ENCODE data around the gene TSNAX. TPM values are rescaled to one million over a fixed set of nuclear protein-coding genes. Genes with fewer than 3 reads are reported as not detected.

The TSNAX gene
- total RNA-seq, 4 donors from 2014 or later, result 8.2 to 27.0 (median 17.3) TPM

- 84% methylated on average over 2 of the region's 2 CpGs for WGBS, 2 donors (ENCODE audit: low coverage in 1 of 2)
These were observed 47.0 kb downstream of the TSNAX start for GRCh38 chr1:231575472-231575871.

GRCh38 chr1:231576804-231577718, 48.6 kb downstream of the TSNAX start:
- DNase-seq, result no peak
- WGBS, 2 donors (ENCODE audit: low coverage in 1 of 2), result 88 to 89% methylated on average over 11 of the region's 11 CpGs
- no peak overlapping the region for H3K27ac ChIP-seq
- no peaks in the 10 kb centered on the region for H3K36me3 ChIP-seq
- no peaks in the 10 kb centered on the region for H3K4me1 ChIP-seq
- TF ChIP-seq EP300 (IDR thresholded peaks at IDR 0.05; ENCODE audit: low read depth) (no peak), POLR2A (IDR thresholded peaks at IDR 0.05) (no peak), CTCF (IDR thresholded peaks at IDR 0.05) (no peak), POLR2AphosphoS5 (IDR thresholded peaks at IDR 0.05) (no peak)
- in situ Hi-C loops (cut with MboI; ENCODE audit: low pct_ligation_motif_present in 1 of 4, low pct_unique_long_range_greater_than_20kb in 1 of 4, low sequenced_read_pairs in 3 of 4) (no loop called here), intact Hi-C loops (cut with DNase I; ENCODE audit: low total_unique reads) (no loop called here)
- no peak overlapping the region for H3K4me3 ChIP-seq
- H3K9me3 ChIP-seq, result no peaks in the 10 kb centered on the region
- H3K27me3 ChIP-seq, result no peaks in the 10 kb centered on the region

More at GRCh38 chr1:231575472-231575871, 47.0 kb downstream of the TSNAX start:
- Histone ChIP-seq H3K4me1 (no peaks in the 10 kb centered on the region), H3K9me3 (no peaks in the 10 kb centered on the region), H3K27ac (no peak overlapping the region), H3K4me3 (no peak overlapping the region), H3K36me3 (no peaks in the 10 kb centered on the region), H3K27me3 (no peaks in the 10 kb centered on the region)
- TF ChIP-seq EP300 (IDR thresholded peaks at IDR 0.05; ENCODE audit: low read depth), result no peak
- in situ Hi-C loops (cut with MboI; ENCODE audit: low pct_ligation_motif_present in 1 of 4, low pct_unique_long_range_greater_than_20kb in 1 of 4, low sequenced_read_pairs in 3 of 4), result no loop called here
- intact Hi-C loops (cut with DNase I; ENCODE audit: low total_unique reads), result no loop called here
- no peak for DNase-seq

GRCh38 chr1:231580874-231581273, 52.4 kb downstream of the TSNAX start:
- Histone ChIP-seq H3K4me3 (no peak overlapping the region), H3K27me3 (no peaks in the 10 kb centered on the region), H3K4me1 (no peaks in the 10 kb centered on the region), H3K36me3 (no peaks in the 10 kb centered on the region), H3K27ac (no peak overlapping the region), H3K9me3 (no peaks in the 10 kb centered on the region)
- in situ Hi-C loops (cut with MboI; ENCODE audit: low pct_ligation_motif_present in 1 of 4, low pct_unique_long_range_greater_than_20kb in 1 of 4, low sequenced_read_pairs in 3 of 4), result no loop called here
- intact Hi-C loops (cut with DNase I; ENCODE audit: low total_unique reads), result no loop called here
- DNase-seq, result no peak
- TF ChIP-seq POLR2A (IDR thresholded peaks at IDR 0.05) (no peak), CTCF (IDR thresholded peaks at IDR 0.05) (no peak), EP300 (IDR thresholded peaks at IDR 0.05; ENCODE audit: low read depth) (no peak), POLR2AphosphoS5 (IDR thresholded peaks at IDR 0.05) (no peak)
- WGBS, 2 donors (ENCODE audit: low coverage in 1 of 2), result 79 to 89% methylated on average over 1 of the region's 1 CpG

- Histone ChIP-seq H3K36me3 (no peaks in the 10 kb centered on the region), H3K9me3 (no peaks in the 10 kb centered on the region), H3K27me3 (no peaks in the 10 kb centered on the region), H3K27ac (no peak overlapping the region), H3K4me1 (no peaks in the 10 kb centered on the region), H3K4me3 (no peak overlapping the region)
- 82 to 88% methylated on average over 1 to 2 of the region's 2 CpGs for WGBS, 2 donors (ENCODE audit: low coverage in 1 of 2)
- in situ Hi-C loops (cut with MboI; ENCODE audit: low pct_ligation_motif_present in 1 of 4, low pct_unique_long_range_greater_than_20kb in 1 of 4, low sequenced_read_pairs in 3 of 4), result no loop called here
- TF ChIP-seq POLR2A (IDR thresholded peaks at IDR 0.05) (no peak), CTCF (IDR thresholded peaks at IDR 0.05) (no peak), POLR2AphosphoS5 (IDR thresholded peaks at IDR 0.05) (no peak)
- DNase-seq, result no peak
- intact Hi-C loops (cut with DNase I; ENCODE audit: low total_unique reads), result no loop called here
These were observed 53.4 kb downstream of the TSNAX start for GRCh38 chr1:231581859-231582258.
